K562 (cell line): ENCODE results near the gene PDCD1LG2. TPM values are rescaled to one million over a fixed set of nuclear protein-coding genes. Genes with fewer than 3 reads are reported as not detected.

ENCODE experiments used
- AFF4 ChIP-seq: sonication (generic); formaldehyde crosslinking; IDR thresholded peaks from 2 replicates; pipeline ENCODE4 v1.8.0; 2023; ENCODE audit warnings: mild to moderate bottlenecking, missing genetic modification reagents
- FOXJ3 ChIP-seq: sonication (generic); formaldehyde crosslinking; IDR thresholded peaks from 2 replicates; pipeline ENCODE4 v1.4.0; 2020; ENCODE audit warnings: mild to moderate bottlenecking, missing genetic modification reagents
- POLR3A ChIP-seq: IDR thresholded peaks from 2 replicates; pipeline ENCODE4 v1.6.1; 2011; ENCODE audit warnings: borderline replicate concordance, mild to moderate bottlenecking, moderate library complexity; ENCODE audit not compliant: insufficient read length, insufficient read depth; ENCODE audit errors: extremely low read depth
- SNRNP70 ChIP-seq: fragments of 200-400 bp; formaldehyde crosslinking; optimal IDR thresholded peaks from 2 replicates; pipeline ENCODE3; 2017; ENCODE audit warnings: low read depth, low read length
- polyA plus RNA-seq, 8 experiments: library from polyadenylated mRNA; depleted of rRNA in 4 of 8; stranded (reverse) in 5 of 8; unstranded in 3 of 8; fragments of >200 nt; fragmentation: Nextera tagmentation in 2 of 8; fragmentation: Illumina TruSeq in 1 of 8; extraction: Ambion mirVana in 2 of 8; extraction: Trizol in 1 of 8; gene quantifications; 2 replicates each; pipeline versions ENCODE4 v1.2.1 to v1.2.3, GENCODE V29; 2011 to 2014; ENCODE audit warnings: inconsistent platforms in 1 of 8, missing spikeins in 1 of 8
- total RNA-seq, 7 experiments: library from RNA; depleted of rRNA in 6 of 7; stranded (reverse); fragments of >200 nt in 6 of 7; fragmentation: Illumina TruSeq in 2 of 7; extraction: Trizol in 2 of 7; gene quantifications; 2 replicates each; pipeline versions ENCODE4 v1.2.1 to v1.2.3, GENCODE V29; 2011 to 2021; ENCODE audit warnings: low replicate concordance in 1 of 7
- TF ChIP-seq, protein P1 (sequence below): fragments of 450-650 bp; formaldehyde crosslinking; IDR thresholded peaks from 2 replicates; pipeline ENCODE4 v1.4.0; 2022; ENCODE audit warnings: missing genetic modification characterization

PDCD1LG2 gene
- total and polyA plus RNA-seq, 9 of the 15 experiments (the other 6 are each of a cell fraction or from before 2014, with no cell fraction given) = not detected

- TF ChIP-seq AFF4 (no peak), SNRNP70 (no peak), POLR3A (no peak), FOXJ3 (no peak)
- TF ChIP-seq, protein P1, sequence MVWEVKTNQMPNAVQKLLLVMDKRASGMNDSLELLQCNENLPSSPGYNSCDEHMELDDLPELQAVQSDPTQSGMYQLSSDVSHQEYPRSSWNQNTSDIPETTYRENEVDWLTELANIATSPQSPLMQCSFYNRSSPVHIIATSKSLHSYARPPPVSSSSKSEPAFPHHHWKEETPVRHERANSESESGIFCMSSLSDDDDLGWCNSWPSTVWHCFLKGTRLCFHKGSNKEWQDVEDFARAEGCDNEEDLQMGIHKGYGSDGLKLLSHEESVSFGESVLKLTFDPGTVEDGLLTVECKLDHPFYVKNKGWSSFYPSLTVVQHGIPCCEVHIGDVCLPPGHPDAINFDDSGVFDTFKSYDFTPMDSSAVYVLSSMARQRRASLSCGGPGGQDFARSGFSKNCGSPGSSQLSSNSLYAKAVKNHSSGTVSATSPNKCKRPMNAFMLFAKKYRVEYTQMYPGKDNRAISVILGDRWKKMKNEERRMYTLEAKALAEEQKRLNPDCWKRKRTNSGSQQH (CRISPR knock-in tag) = no peak
Measured at GRCh38 chr9:5551368-5552150, 41.2 kb downstream of the PDCD1LG2 start (continued).
